BLaER1 treated with 17β-estradiol and CSF1 and Interleukin-3, amounts not matched to agents 10 nM and 100 nM (cell line): ENCODE results near the gene CD74.

Source experiments
- H3K27ac ChIP-seq, 11 experiments: shearing (Covaris generic); formaldehyde crosslinking; 2 replicates each; pipeline ENCODE4 v1.8.1; 2022
- H3K27me3 ChIP-seq, 11 experiments: shearing (Covaris generic); formaldehyde crosslinking; 2 replicates each; pipeline ENCODE4 v1.8.1; 2022
- H3K36me3 ChIP-seq, 11 experiments: shearing (Covaris generic); formaldehyde crosslinking; 2 replicates each; pipeline ENCODE4 v1.8.1; 2022
- H3K4me1 ChIP-seq, 10 experiments: shearing (Covaris generic); formaldehyde crosslinking; 2 replicates each; pipeline ENCODE4 v1.8.1; 2022
- H3K4me2 ChIP-seq, 11 experiments: shearing (Covaris generic); formaldehyde crosslinking; 2 replicates each; pipeline ENCODE4 v1.8.1; 2022
- H3K4me3 ChIP-seq, 10 experiments: shearing (Covaris generic); formaldehyde crosslinking; 2 replicates each; pipeline ENCODE4 v1.8.1; 2022
- H3K9ac ChIP-seq, 11 experiments: shearing (Covaris generic); formaldehyde crosslinking; 2 replicates each; pipeline ENCODE4 v1.8.1; 2022
- H3K9me3 ChIP-seq, 11 experiments: shearing (Covaris generic); formaldehyde crosslinking; replicated peaks in 1 of 11; 2 replicates each; pipeline ENCODE4 v1.8.1; 2022
- H4K20me1 ChIP-seq, 11 experiments: shearing (Covaris generic); formaldehyde crosslinking; 2 replicates each; pipeline ENCODE4 v1.8.1; 2022
- Cebpa-rat ChIP-seq, 11 experiments: shearing (Covaris generic); IDR thresholded peaks; 2 replicates each; pipeline ENCODE4 v1.8.1; 2022

Gene CD74

GRCh38 chr5:150452914-150453313 is 40.2 kb upstream of the CD74 start:
- Histone ChIP-seq H3K4me1 (peaks cover 32 to 46% (median 39%) of the 10 kb centered on the region in 10 experiments), H3K27ac (peak overlapping the region in 5 of 11 experiments; percentile 64 to 75 (median 67); a peak in 10 of 22 replicates), H3K36me3 (peaks cover 1 to 13% (median 9%) of the 10 kb centered on the region in 11 experiments; a peak in 19 of 22 replicates), H4K20me1 (peaks cover 8 to 13% (median 11%) of the 10 kb centered on the region in 11 experiments), H3K4me2 (peak overlapping the region; percentile 18 to 75 (median 47); a peak in 17 of 22 replicates), H3K9me3 (peaks cover 0 to 11% (median 4%) of the 10 kb centered on the region in 11 experiments; a peak in 6 of 22 replicates), H3K27me3 (no peaks in the 10 kb centered on the region), H3K9ac (peak overlapping the region in 3 of 11 experiments; percentile 0 to 54 (median 53); a peak in 1 of 22 replicates), H3K4me3 (no peak overlapping the region)
- no peak for TF ChIP-seq Cebpa-rat (IDR thresholded peaks at IDR 0.05)

- TF ChIP-seq Cebpa-rat (IDR thresholded peaks at IDR 0.05), result no peak
- no peak overlapping the region for H3K9ac ChIP-seq
- H4K20me1 ChIP-seq, result peaks cover 21 to 26% (median 24%) of the 10 kb centered on the region in 11 experiments
- H3K4me1 ChIP-seq, result peaks cover 35 to 46% (median 39%) of the 10 kb centered on the region in 10 experiments
- no peak overlapping the region for H3K4me2 ChIP-seq
- H3K4me3 ChIP-seq, result no peak overlapping the region
- H3K36me3 ChIP-seq, result peaks cover 14 to 26% (median 22%) of the 10 kb centered on the region in 11 experiments
- H3K27ac ChIP-seq, result no peak overlapping the region
- no peaks in the 10 kb centered on the region for H3K27me3 ChIP-seq
- H3K9me3 ChIP-seq, result peaks cover 0 to 11% (median 4%) of the 10 kb centered on the region in 11 experiments; a peak in 6 of 22 replicates
These were observed 38.9 kb upstream of the CD74 start for GRCh38 chr5:150451594-150451993.

- H3K27ac ChIP-seq, result peak within 1 kb of the TSS; percentile 95 to 99 (median 97)
- no peaks in the 10 kb centered on the region for H3K27me3 ChIP-seq
- H3K36me3 ChIP-seq, result peaks cover 33 to 44% (median 41%) of the 10 kb centered on the region in 11 experiments
- peaks cover 0 to 11% (median 4%) of the 10 kb centered on the region in 11 experiments; a peak in 6 of 22 replicates for H3K9me3 ChIP-seq
- peaks cover 43 to 56% (median 53%) of the 10 kb centered on the region in 10 experiments for H3K4me1 ChIP-seq
- peak within 1 kb of the TSS; percentile 90 to 100 (median 95) for H3K9ac ChIP-seq
- no peak for TF ChIP-seq Cebpa-rat (IDR thresholded peaks at IDR 0.05)
- peak within 1 kb of the TSS; percentile 84 to 98 (median 91) for H3K4me2 ChIP-seq
- peaks cover 40 to 44% (median 42%) of the 10 kb centered on the region in 11 experiments for H4K20me1 ChIP-seq
- H3K4me3 ChIP-seq, result peak within 1 kb of the TSS; percentile 77 to 96 (median 88)
These were observed 37.0 kb upstream of the CD74 start, which contains the start of gene RPS14 for GRCh38 chr5:150449517-150450339. RPS14 (minus strand) TSS chr5:150449739; CDS start chr5:150447733, 2,006 bp downstream.

GRCh38 chr5:150448952-150449516 is 36.3 kb upstream of the CD74 start:
- Histone ChIP-seq H3K36me3 (peaks cover 40 to 51% (median 48%) of the 10 kb centered on the region in 11 experiments), H3K27me3 (no peaks in the 10 kb centered on the region), H3K9ac (peak overlapping the region; percentile 90 to 100 (median 95)), H3K4me2 (peak overlapping the region; percentile 84 to 98 (median 91)), H3K4me1 (peaks cover 40 to 56% (median 53%) of the 10 kb centered on the region in 10 experiments), H4K20me1 (peaks cover 47 to 51% (median 49%) of the 10 kb centered on the region in 11 experiments), H3K4me3 (peak overlapping the region; percentile 77 to 96 (median 88)), H3K27ac (peak overlapping the region; percentile 95 to 99 (median 97)), H3K9me3 (peaks cover 0 to 11% (median 4%) of the 10 kb centered on the region in 11 experiments; a peak in 6 of 22 replicates)
- TF ChIP-seq Cebpa-rat (IDR thresholded peaks at IDR 0.05), result no peak

DNA sequence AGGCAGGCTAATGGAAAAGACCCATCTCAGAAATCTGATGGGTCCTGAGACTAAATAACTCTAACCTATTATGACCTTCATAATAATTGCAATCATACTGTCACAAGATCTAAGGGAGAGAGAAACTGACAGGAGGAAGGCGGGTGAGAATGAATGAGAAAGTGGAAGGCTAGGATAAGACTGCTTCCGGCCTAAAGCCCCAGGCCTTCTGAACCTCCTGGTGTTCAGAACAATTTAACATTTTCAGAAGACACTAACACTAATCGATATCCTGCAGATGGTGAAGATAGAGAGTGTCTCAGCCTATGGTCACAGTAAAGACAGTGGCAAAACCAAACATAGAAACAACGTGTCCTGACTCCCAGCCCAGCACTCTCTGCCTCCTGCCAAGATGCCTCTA is 35.6 kb upstream of the CD74 start:
- H3K4me3 ChIP-seq, result peak overlapping the region; percentile 77 to 96 (median 88)

DNA sequence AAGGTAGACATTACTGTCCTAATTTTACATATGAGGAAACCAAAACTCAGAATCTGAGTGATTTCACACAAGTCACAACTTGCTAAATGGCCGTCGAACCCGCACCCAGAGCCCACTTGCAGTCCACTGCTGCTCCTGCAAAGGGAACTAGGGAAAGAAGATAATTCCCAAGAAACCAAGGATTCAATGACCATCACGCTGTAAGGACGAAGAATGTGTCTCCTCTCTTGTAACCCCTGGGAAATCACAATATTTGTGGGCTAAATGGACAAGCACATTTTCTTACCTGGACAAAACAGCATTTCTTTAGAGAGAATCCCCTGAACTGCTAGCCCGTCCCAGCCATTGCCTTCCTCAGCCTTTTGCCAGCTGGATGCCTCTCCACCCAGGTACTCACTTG is 34.5 kb upstream of the CD74 start:
- no peak for TF ChIP-seq Cebpa-rat (IDR thresholded peaks at IDR 0.05)
- peak overlapping the region; percentile 90 to 100 (median 95); a peak in 21 of 22 replicates for H3K9ac ChIP-seq
- peaks cover 65 to 70% (median 68%) of the 10 kb centered on the region in 11 experiments for H4K20me1 ChIP-seq
- H3K9me3 ChIP-seq, result peaks cover 0 to 6% (median 0%) of the 10 kb centered on the region in 11 experiments; a peak in 2 of 22 replicates
- peak overlapping the region in 6 of 11 experiments; percentile 96 to 99 (median 97); a peak in 12 of 22 replicates for H3K27ac ChIP-seq
- H3K4me1 ChIP-seq, result peaks cover 26 to 61% (median 60%) of the 10 kb centered on the region in 10 experiments
- H3K4me2 ChIP-seq, result peak overlapping the region; percentile 84 to 98 (median 91)
- H3K36me3 ChIP-seq, result peaks cover 55 to 69% (median 65%) of the 10 kb centered on the region in 11 experiments
- peak overlapping the region in 9 of 10 experiments; percentile 77 to 96 (median 88); a peak in 16 of 20 replicates for H3K4me3 ChIP-seq
- H3K27me3 ChIP-seq, result no peaks in the 10 kb centered on the region

More for the DNA sequence above, 35.6 kb upstream of the CD74 start:
- peaks cover 54 to 58% (median 56%) of the 10 kb centered on the region in 11 experiments for H4K20me1 ChIP-seq
- H3K4me2 ChIP-seq, result peak overlapping the region; percentile 84 to 98 (median 91)
- peaks cover 0 to 6% (median 2%) of the 10 kb centered on the region in 11 experiments; a peak in 6 of 22 replicates for H3K9me3 ChIP-seq
- peaks cover 47 to 58% (median 55%) of the 10 kb centered on the region in 11 experiments for H3K36me3 ChIP-seq
- H3K4me1 ChIP-seq, result peaks cover 33 to 56% (median 53%) of the 10 kb centered on the region in 10 experiments
- H3K9ac ChIP-seq, result peak overlapping the region; percentile 90 to 100 (median 95)
- no peaks in the 10 kb centered on the region for H3K27me3 ChIP-seq
- peak overlapping the region; percentile 95 to 99 (median 97); a peak in 21 of 22 replicates for H3K27ac ChIP-seq
- no peak for TF ChIP-seq Cebpa-rat (IDR thresholded peaks at IDR 0.05)

GRCh38 chr5:150446583-150446982 is 33.9 kb upstream of the CD74 start:
- peak overlapping the region in 2 of 11 experiments; percentile 28 to 99; a peak in 6 of 22 replicates for H3K27ac ChIP-seq
- peaks cover 0 to 6% (median 0%) of the 10 kb centered on the region in 11 experiments; a peak in 2 of 22 replicates for H3K9me3 ChIP-seq
- H3K4me3 ChIP-seq, result peak overlapping the region in 9 of 10 experiments; percentile 77 to 96 (median 88); a peak in 10 of 20 replicates
- peaks cover 26 to 67% (median 66%) of the 10 kb centered on the region in 10 experiments for H3K4me1 ChIP-seq
- peaks cover 71 to 76% (median 74%) of the 10 kb centered on the region in 11 experiments for H4K20me1 ChIP-seq
- no peak for TF ChIP-seq Cebpa-rat (IDR thresholded peaks at IDR 0.05)
- peaks cover 55 to 75% (median 67%) of the 10 kb centered on the region in 11 experiments for H3K36me3 ChIP-seq
- peak overlapping the region; percentile 90 to 100 (median 95); a peak in 20 of 22 replicates for H3K9ac ChIP-seq
- H3K27me3 ChIP-seq, result no peaks in the 10 kb centered on the region
- peak overlapping the region; percentile 84 to 98 (median 91) for H3K4me2 ChIP-seq

- Histone ChIP-seq H3K9me3 (peaks cover 0 to 6% (median 0%) of the 10 kb centered on the region in 11 experiments; a peak in 2 of 22 replicates), H4K20me1 (peaks cover 76 to 81% (median 79%) of the 10 kb centered on the region in 11 experiments), H3K4me2 (peak overlapping the region; percentile 84 to 98 (median 91); a peak in 20 of 22 replicates), H3K4me3 (peak overlapping the region in 6 of 10 experiments; percentile 84 to 94 (median 89); a peak in 5 of 20 replicates), H3K36me3 (peaks cover 55 to 77% (median 67%) of the 10 kb centered on the region in 11 experiments), H3K27ac (peak overlapping the region in 2 of 11 experiments; percentile 14 to 28; a peak in 3 of 22 replicates), H3K9ac (peak overlapping the region; percentile 90 to 100 (median 95); a peak in 20 of 22 replicates), H3K4me1 (peaks cover 26 to 70% (median 66%) of the 10 kb centered on the region in 10 experiments), H3K27me3 (no peaks in the 10 kb centered on the region)
- TF ChIP-seq Cebpa-rat (IDR thresholded peaks at IDR 0.05), result no peak
These were observed 33.4 kb upstream of the CD74 start for GRCh38 chr5:150446088-150446487.
